BJ (cell line): ENCODE data around the gene TMEM198. TPM values are rescaled to one million over a fixed set of nuclear protein-coding genes. Genes with fewer than 3 reads are reported as not detected.

Experiments
- CTCF ChIA-PET: fragments of 350-600 bp; formaldehyde crosslinking; extraction: SDS; loops from one replicate; lab custom pipeline; 2021; ENCODE audit warnings: antibody characterized with exemption, inconsistent platforms; lab: Yijun Ruan, JAX
- POLR2A ChIA-PET: fragments of 300-600 bp; sonication (Branson Sonifier 250); formaldehyde crosslinking; extraction: SDS; loops from one replicate; lab custom pipeline; 2021; ENCODE audit warnings: antibody characterized with exemption; lab: Charles Lee
- DNase-seq: peaks from one replicate; pipeline ENCODE4 v3.0.0-alpha.2; 2011; ENCODE audit warnings: low read depth
- H3K27me3 ChIP-seq: 2 replicates; pipeline ENCODE4 v1.6.0; 2011; ENCODE audit warnings: low read length; ENCODE audit not compliant: control insufficient read depth, insufficient read depth
- H3K36me3 ChIP-seq: 2 replicates; pipeline ENCODE4 v1.5.1; 2011; ENCODE audit warnings: low read length; ENCODE audit not compliant: control insufficient read depth, insufficient read depth
- H3K4me3 ChIP-seq: 2 replicates; pipeline ENCODE4 v1.5.1; 2011; ENCODE audit warnings: low read depth, mild to moderate bottlenecking, control low read depth, low read length
- polyA plus RNA-seq: library from polyadenylated mRNA; depleted of rRNA; stranded (reverse); fragments of >200 nt; gene quantifications from 2 replicates; pipeline ENCODE4 v1.2.3, GENCODE V29; 2011
- TF ChIP-seq, protein P1 (sequence below): IDR thresholded peaks from 2 replicates; pipeline ENCODE4 v1.5.1; 2011; ENCODE audit warnings: low read depth, mild to moderate bottlenecking, control low read depth, inconsistent platforms, low read length, moderate library complexity; ENCODE audit not compliant: insufficient read depth

TMEM198 gene
- polyA plus RNA-seq, 1 experiment: 4.0 TPM

- H3K4me3 ChIP-seq: peak overlapping the region; percentile 84
- TF ChIP-seq, protein P1, sequence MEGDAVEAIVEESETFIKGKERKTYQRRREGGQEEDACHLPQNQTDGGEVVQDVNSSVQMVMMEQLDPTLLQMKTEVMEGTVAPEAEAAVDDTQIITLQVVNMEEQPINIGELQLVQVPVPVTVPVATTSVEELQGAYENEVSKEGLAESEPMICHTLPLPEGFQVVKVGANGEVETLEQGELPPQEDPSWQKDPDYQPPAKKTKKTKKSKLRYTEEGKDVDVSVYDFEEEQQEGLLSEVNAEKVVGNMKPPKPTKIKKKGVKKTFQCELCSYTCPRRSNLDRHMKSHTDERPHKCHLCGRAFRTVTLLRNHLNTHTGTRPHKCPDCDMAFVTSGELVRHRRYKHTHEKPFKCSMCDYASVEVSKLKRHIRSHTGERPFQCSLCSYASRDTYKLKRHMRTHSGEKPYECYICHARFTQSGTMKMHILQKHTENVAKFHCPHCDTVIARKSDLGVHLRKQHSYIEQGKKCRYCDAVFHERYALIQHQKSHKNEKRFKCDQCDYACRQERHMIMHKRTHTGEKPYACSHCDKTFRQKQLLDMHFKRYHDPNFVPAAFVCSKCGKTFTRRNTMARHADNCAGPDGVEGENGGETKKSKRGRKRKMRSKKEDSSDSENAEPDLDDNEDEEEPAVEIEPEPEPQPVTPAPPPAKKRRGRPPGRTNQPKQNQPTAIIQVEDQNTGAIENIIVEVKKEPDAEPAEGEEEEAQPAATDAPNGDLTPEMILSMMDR: no peak
- POLR2A ChIA-PET: interaction anchor here (0.5 to 0.6 kb wide), 2 partner anchors 21 to 146 kb away, joined by 3 to 4 read pairs; no protein-coding TSS in a partner anchor
- no peaks in the 10 kb centered on the region for H3K27me3 ChIP-seq
- CTCF ChIA-PET: interaction anchor here (0.8 to 35.2 kb wide), 13 partner anchors 9 to 156 kb away, joined by 3 to 872 read pairs (median 5); partner anchors contain the start of genes ASIC4, DNPEP, GMPPA and OBSL1
- peaks cover 28% of the 10 kb centered on the region for H3K36me3 ChIP-seq
- DNase-seq: no peak
Observed at GRCh38 chr2:219542931-219543595, 765 bp upstream of the TMEM198 start.

- ChIA-PET CTCF (interaction anchor here (0.7 to 35.2 kb wide), 8 partner anchors 8 to 98 kb away, joined by 3 to 872 read pairs (median 4); partner anchors contain the start of genes ASIC4 and GMPPA), POLR2A (no interaction called here)
- peak overlapping the region; percentile 84 for H3K4me3 ChIP-seq
- TF ChIP-seq, protein P1: no peak
- DNase-seq: no peak
- H3K27me3 ChIP-seq: no peaks in the 10 kb centered on the region
- H3K36me3 ChIP-seq: peaks cover 20% of the 10 kb centered on the region
Observed at GRCh38 chr2:219544567-219544966, 739 bp downstream of the TMEM198 start.

GRCh38 chr2:219545295-219545942 lies 1.6 kb downstream of the TMEM198 start:
- Histone ChIP-seq H3K36me3 (peaks cover 12% of the 10 kb centered on the region), H3K4me3 (no peak overlapping the region), H3K27me3 (no peaks in the 10 kb centered on the region)
- TF ChIP-seq, protein P1: no peak
- no peak for DNase-seq
- ChIA-PET CTCF (interaction anchor here (1.2 to 35.2 kb wide), 4 partner anchors 11 to 97 kb away, joined by 3 to 872 read pairs (median 14); partner anchors contain the start of genes ASIC4 and GMPPA), POLR2A (no interaction called here)

DNA sequence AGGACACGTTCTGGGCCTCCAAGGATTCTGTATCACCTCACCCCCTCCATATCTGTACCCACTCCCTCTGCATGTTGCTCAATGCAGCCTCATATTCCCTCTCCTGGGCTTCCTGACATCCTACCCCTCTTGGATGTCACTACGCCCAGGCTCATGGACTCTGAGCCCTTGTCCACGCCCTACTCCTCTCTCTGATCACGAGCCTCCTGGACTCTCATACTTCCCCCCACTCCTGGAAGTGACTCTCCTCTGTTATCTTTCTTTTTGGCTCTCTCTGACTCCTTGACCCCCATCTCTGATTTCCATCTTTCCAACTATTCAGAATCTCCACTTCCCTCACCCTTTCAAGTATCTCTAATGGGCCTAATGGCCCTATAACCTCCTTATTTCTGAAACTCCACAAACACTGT lies 2.1 kb downstream of the TMEM198 start:
- Histone ChIP-seq H3K4me3 (no peak overlapping the region), H3K27me3 (no peaks in the 10 kb centered on the region), H3K36me3 (peaks cover 7% of the 10 kb centered on the region)
- ChIA-PET CTCF (interaction anchor here (1.2 to 35.2 kb wide), 4 partner anchors 12 to 97 kb away, joined by 3 to 872 read pairs (median 14); partner anchors contain the start of genes ASIC4 and GMPPA), POLR2A (no interaction called here)
- DNase-seq: no peak
- TF ChIP-seq, protein P1: no peak

DNA sequence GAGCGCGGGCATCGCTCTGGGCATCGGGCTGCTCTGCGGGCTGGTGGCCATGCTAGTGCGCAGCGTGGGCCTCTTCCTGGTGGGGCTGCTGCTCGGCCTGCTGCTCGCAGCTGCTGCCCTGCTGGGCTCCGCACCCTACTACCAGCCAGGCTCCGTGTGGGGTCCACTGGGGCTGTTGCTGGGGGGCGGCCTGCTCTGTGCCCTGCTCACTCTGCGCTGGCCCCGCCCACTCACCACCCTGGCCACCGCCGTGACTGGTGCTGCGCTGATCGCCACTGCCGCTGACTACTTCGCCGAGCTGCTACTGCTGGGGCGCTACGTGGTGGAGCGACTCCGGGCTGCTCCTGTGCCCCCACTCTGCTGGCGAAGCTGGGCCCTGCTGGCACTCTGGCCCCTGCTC lies 3.8 kb downstream of the TMEM198 start:
- Histone ChIP-seq H3K36me3 (no peaks in the 10 kb centered on the region; the same call in 1 of the 2 replicates), H3K4me3 (no peak overlapping the region), H3K27me3 (no peaks in the 10 kb centered on the region)
- POLR2A ChIA-PET: no interaction called here
- CTCF ChIA-PET: interaction anchor here (1.2 kb wide), 1 partner anchor 13 kb away, joined by 12 read pairs; no protein-coding TSS in a partner anchor
- TF ChIP-seq, protein P1: no peak
- no peak for DNase-seq
